CD14-positive monocyte (primary cell): ENCODE results near the gene SORBS1. TPM values are rescaled to one million over a fixed set of nuclear protein-coding genes. Genes with fewer than 3 reads are reported as not detected.

ENCODE experiments used
- DNase-seq, 3 donors: peaks; one replicate each; pipeline ENCODE4 v3.0.0-alpha.2; 2011 to 2022
- H2AFZ ChIP-seq: 2 replicates; pipeline ENCODE4 v1.6.0; 2012; ENCODE audit warnings: mild to moderate bottlenecking, low read depth, low read length, inconsistent platforms; ENCODE audit not compliant: insufficient read depth, poor library complexity, severe bottlenecking
- H3K27ac ChIP-seq, 2 donors: 1 replicate in 1 of 2; 2 replicates in 1 of 2; pipeline ENCODE4 v1.5.1; 2012 to 2013; ENCODE audit warnings: low read length in 2 of 2, control low read depth in 1 of 2, inconsistent platforms in 1 of 2, low read depth in 1 of 2, mild to moderate bottlenecking in 1 of 2
- H3K27me3 ChIP-seq, 2 donors: one replicate each; pipeline versions ENCODE4 v1.6.0 to v1.6.1; 2011 to 2013; ENCODE audit warnings: low read length in 2 of 2; ENCODE audit not compliant: control insufficient read depth in 2 of 2, insufficient read depth in 2 of 2
- H3K36me3 ChIP-seq, 2 donors: replicated peaks in 1 of 2; 1 replicate in 1 of 2; 2 replicates in 1 of 2; pipeline versions ENCODE4 v1.5.1 to v1.6.1; 2012 to 2013; ENCODE audit warnings: low read length in 2 of 2, control low read depth in 1 of 2, inconsistent platforms in 1 of 2, mild to moderate bottlenecking in 1 of 2; ENCODE audit not compliant: insufficient read depth in 2 of 2, control insufficient read depth in 1 of 2
- H3K4me1 ChIP-seq, 2 donors: 1 replicate in 1 of 2; 2 replicates in 1 of 2; pipeline versions ENCODE4 v1.5.1 to v1.6.1; 2012 to 2013; ENCODE audit warnings: low read length in 2 of 2, control low read depth in 1 of 2, inconsistent platforms in 1 of 2, mild to moderate bottlenecking in 1 of 2, moderate library complexity in 1 of 2; ENCODE audit not compliant: insufficient read depth in 2 of 2, control insufficient read depth in 1 of 2
- H3K4me2 ChIP-seq: replicated peaks from 2 replicates; pipeline ENCODE3; 2012; ENCODE audit warnings: low read length, moderate library complexity, mild to moderate bottlenecking; ENCODE audit not compliant: poor library complexity, severe bottlenecking; ENCODE audit errors: extremely low read depth
- H3K4me3 ChIP-seq, 3 experiments: fragments of 200-600 bp in 1 of 3; sonication (generic) in 1 of 3; replicated peaks in 1 of 3; 1 replicate in 2 of 3; 2 replicates in 1 of 3; pipeline ENCODE4 v1.5.1; 2011 to 2013; ENCODE audit warnings: low read length in 3 of 3, mild to moderate bottlenecking in 3 of 3, control low read depth in 2 of 3, low read depth in 2 of 3, inconsistent platforms in 1 of 3, moderate library complexity in 1 of 3
- H3K79me2 ChIP-seq: 2 replicates; pipeline ENCODE4 v1.6.0; 2012; ENCODE audit warnings: mild to moderate bottlenecking, control low read depth, inconsistent platforms, low read length, moderate library complexity; ENCODE audit not compliant: insufficient read depth
- H3K9ac ChIP-seq: 2 replicates; pipeline ENCODE4 v1.6.0; 2017; ENCODE audit warnings: low read length, mild to moderate bottlenecking; ENCODE audit not compliant: insufficient read depth, poor library complexity, severe bottlenecking
- H3K9me3 ChIP-seq, 2 donors: replicated peaks in 1 of 2; 1 replicate in 1 of 2; 2 replicates in 1 of 2; pipeline versions ENCODE4 v1.5.1 to v1.6.1; 2012 to 2013; ENCODE audit warnings: low read length in 2 of 2, control low read depth in 1 of 2; ENCODE audit not compliant: control insufficient read depth in 1 of 2, insufficient read depth in 1 of 2
- H4K20me1 ChIP-seq: 2 replicates; pipeline ENCODE4 v1.6.0; 2012; ENCODE audit warnings: mild to moderate bottlenecking, low read length, control low read depth, moderate library complexity; ENCODE audit not compliant: insufficient read depth
- H3K27ac Mint-ChIP-seq, 7 donors: one replicate each; pipeline ENCODE4 v1.8.0; 2020; ENCODE audit warnings: mild to moderate bottlenecking in 7 of 7, mixed read lengths in 7 of 7, moderate library complexity in 6 of 7, inconsistent platforms in 2 of 7
- H3K27me3 Mint-ChIP-seq, 3 donors: one replicate each; pipeline ENCODE4 v1.8.0; 2021 to 2022; ENCODE audit warnings: low read depth in 3 of 3, mild to moderate bottlenecking in 3 of 3, mixed read lengths in 3 of 3, moderate library complexity in 3 of 3, inconsistent platforms in 1 of 3
- H3K36me3 Mint-ChIP-seq, 2 donors: one replicate each; pipeline ENCODE4 v1.8.0; 2020; ENCODE audit warnings: mixed read lengths in 2 of 2, inconsistent platforms in 1 of 2, mild to moderate bottlenecking in 1 of 2
- H3K4me1 Mint-ChIP-seq: one replicate; pipeline ENCODE4 v1.8.0; 2020; ENCODE audit warnings: mild to moderate bottlenecking, mixed read lengths
- H3K4me3 Mint-ChIP-seq, 2 donors: one replicate each; pipeline ENCODE4 v1.8.0; 2020; ENCODE audit warnings: mild to moderate bottlenecking in 2 of 2, mixed read lengths in 2 of 2, moderate library complexity in 1 of 2
- H3K9me3 Mint-ChIP-seq, 7 donors: one replicate each; pipeline ENCODE4 v1.8.0; 2020 to 2022; ENCODE audit warnings: mixed read lengths in 7 of 7, mild to moderate bottlenecking in 6 of 7, moderate library complexity in 6 of 7, inconsistent platforms in 2 of 7
- CTCF ChIP-seq: fragments of 200-600 bp; IDR thresholded peaks from one replicate; pipeline ENCODE4 v1.8.0; 2022; ENCODE audit warnings: antibody characterized with exemption, mild to moderate bottlenecking
- WGBS: methylation state at CpG from one replicate; pipeline ENCODE4 v1.1.5; 2013; ENCODE audit warnings: missing lambda C conversion rate; ENCODE audit not compliant: insufficient coverage; 5-methylcytosine and 5-hydroxymethylcytosine counted together
- intact Hi-C, 2 donors: fragments of 100-400 bp; cut with micrococcal nuclease; formaldehyde crosslinking; loops; one replicate each; pipeline versions ENCODE4 v1.15.0 to v1.15.1; 2023
- polyA plus RNA-seq, 3 donors: library from polyadenylated mRNA; depleted of rRNA in 1 of 3; unstranded in 2 of 3; stranded (reverse) in 1 of 3; fragments of 300-500 nt in 2 of 3; fragments of >200 nt in 1 of 3; fragmentation: Illumina TruSeq in 2 of 3; gene quantifications; 1 replicate in 2 of 3; 2 replicates in 1 of 3; pipeline ENCODE4 v1.2.3, GENCODE V29; 2012 to 2021

SORBS1 gene
- polyA plus RNA-seq, 3 donors, result 0.08 to 0.15 TPM; not detected in 1

DNA sequence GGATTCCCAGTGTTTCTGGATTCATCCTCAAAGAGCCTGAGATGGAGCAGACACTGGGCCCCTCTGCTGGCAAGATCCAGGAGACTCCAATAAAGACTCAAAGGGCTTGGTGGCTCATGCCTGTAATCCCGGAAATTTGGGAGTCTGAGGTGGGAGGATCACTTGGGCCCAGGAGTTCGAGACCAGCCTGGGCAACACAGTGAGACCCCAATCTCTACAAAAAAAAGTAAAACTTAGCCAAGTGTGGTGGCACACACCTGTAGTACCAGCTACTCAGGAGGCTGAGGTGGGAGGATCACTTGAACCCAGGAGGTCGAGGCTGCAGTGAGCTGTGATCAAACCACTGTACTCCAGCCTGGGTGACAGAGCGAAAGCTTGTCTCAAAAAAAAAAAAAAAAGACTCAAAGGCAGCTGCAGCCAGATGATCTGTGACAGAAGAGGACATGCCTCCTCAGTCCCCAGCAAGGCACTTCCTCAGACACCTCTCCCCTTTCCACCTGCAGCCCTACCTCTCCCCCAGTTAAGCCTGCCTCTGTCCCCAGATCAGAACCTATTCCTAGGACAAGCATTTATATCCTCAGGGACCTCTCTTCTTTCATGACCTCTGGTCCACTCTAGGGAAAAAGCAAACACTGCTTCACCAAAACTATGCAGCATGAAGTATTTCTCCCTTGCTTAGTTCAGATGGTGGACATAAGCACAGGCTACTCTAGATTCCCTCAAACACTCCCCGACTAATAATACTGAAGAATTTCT, 298.2 kb downstream of the SORBS1 start:
- Mint-ChIP-seq H3K4me1 (peaks cover 9% of the 10 kb centered on the region), H3K4me3 (no peak overlapping the region), H3K9me3 (peaks cover 0 to 2% (median 0%) of the 10 kb centered on the region in 7 donors), H3K36me3 (no peaks in the 10 kb centered on the region), H3K27me3 (peaks cover 0 to 1% (median 0%) of the 10 kb centered on the region in 3 donors), H3K27ac (peak overlapping the region in 1 of 7 donors; percentile 4)
- Histone ChIP-seq H4K20me1 (no peaks in the 10 kb centered on the region), H3K27ac (no peak overlapping the region), H3K4me1 (peaks cover 0 to 5% of the 10 kb centered on the region in 2 donors), H3K27me3 (no peaks in the 10 kb centered on the region), H3K9ac (no peak overlapping the region), H3K79me2 (no peaks in the 10 kb centered on the region), H3K36me3 (no peaks in the 10 kb centered on the region), H3K4me2 (no peak overlapping the region), H2AFZ (no peak overlapping the region), H3K4me3 (no peak overlapping the region), H3K9me3 (no peaks in the 10 kb centered on the region)
- no peak for DNase-seq
- intact Hi-C loops, result no loop called here
- no peak for TF ChIP-seq CTCF
- 50% methylated on average over 2 of the region's 5 CpGs for WGBS

GRCh38 chr10:95261926-95262325, 299.2 kb downstream of the SORBS1 start:
- DNase-seq, result no peak
- peak overlapping the region in 1 of 7 donors; percentile 25 for H3K27ac Mint-ChIP-seq
- no peaks in the 10 kb centered on the region for H3K27me3 ChIP-seq
- no peaks in the 10 kb centered on the region for H4K20me1 ChIP-seq
- no peaks in the 10 kb centered on the region for H3K36me3 ChIP-seq
- no peak for TF ChIP-seq CTCF
- no peak overlapping the region for H3K4me2 ChIP-seq
- intact Hi-C loops, result no loop called here
- H3K27me3 Mint-ChIP-seq, result peaks cover 0 to 1% (median 0%) of the 10 kb centered on the region in 3 donors
- whole genome bisulfite sequencing, result 94% methylated on average over 3 of the region's 3 CpGs
- H3K4me1 ChIP-seq, result peaks cover 0 to 5% of the 10 kb centered on the region in 2 donors
- H3K4me1 Mint-ChIP-seq, result peaks cover 8% of the 10 kb centered on the region
- H3K36me3 Mint-ChIP-seq, result no peaks in the 10 kb centered on the region
- H3K9ac ChIP-seq, result no peak overlapping the region
- H3K4me3 Mint-ChIP-seq, result no peak overlapping the region
- H3K9me3 Mint-ChIP-seq, result peaks cover 0 to 3% (median 0%) of the 10 kb centered on the region in 7 donors
- no peaks in the 10 kb centered on the region for H3K79me2 ChIP-seq
- H2AFZ ChIP-seq, result no peak overlapping the region
- no peak overlapping the region for H3K4me3 ChIP-seq
- no peaks in the 10 kb centered on the region for H3K9me3 ChIP-seq
- no peak overlapping the region for H3K27ac ChIP-seq

Other genes with a start within 250 kb of the SORBS1 start
- gene ALDH18A1, start 95.3 kb upstream of the SORBS1 start, polyA plus RNA-seq, result 1 to 10 TPM; 1.7 to 2.6 (median 2.6) TPM
- gene TCTN3, start 132.6 kb upstream of the SORBS1 start, polyA plus RNA-seq, result 10 to 100 TPM in 2 of 3 donors, 1 to 10 TPM in 1; 8.5 to 23.1 (median 14.4) TPM
- 10 to 100 TPM; 62.2 to 71.1 (median 70.4) TPM for gene ENTPD1, start 194.8 kb upstream of the SORBS1 start, polyA plus RNA-seq